GM10248 (cell line): ENCODE data around the gene TMEM107.

Experiments
- CTCF ChIA-PET: fragments of 300-600 bp; sonication (Branson Sonifier 250); formaldehyde crosslinking; extraction: SDS; loops from one replicate; lab custom pipeline; 2021; ENCODE audit warnings: antibody characterized with exemption; lab: Yijun Ruan, JAX
- POLR2A ChIA-PET: fragments of 350-650 bp; sonication (Branson Sonifier 250); formaldehyde crosslinking; extraction: SDS; loops from one replicate; lab custom pipeline; 2020; ENCODE audit warnings: antibody characterized with exemption; lab: Yijun Ruan, JAX
- DNase-seq: peaks from one replicate; pipeline ENCODE4 v3.0.0; 2012; ENCODE audit errors: extremely low spot score
- CTCF ChIP-seq: IDR thresholded peaks from 2 replicates; pipeline ENCODE4 v1.5.1; 2012; ENCODE audit warnings: mild to moderate bottlenecking, low read depth; ENCODE audit errors: extremely low read depth, missing control alignments, control extremely low read depth

TMEM107 gene

GRCh38 chr17:8155231-8155995 lies 20.8 kb downstream of the TMEM107 start:
- TF ChIP-seq CTCF, result no peak
- POLR2A ChIA-PET, result interaction anchor here (0.6 to 4.1 kb wide), 5 partner anchors 10 to 320 kb away, joined by 4 to 37 read pairs (median 22); no protein-coding TSS in a partner anchor
- no peak for DNase-seq
- CTCF ChIA-PET, result interaction anchor here (0.6 to 4.4 kb wide), 9 partner anchors 12 to 61 kb away, joined by 3 to 46 read pairs (median 4); partner anchors contain the start of gene ALOXE3

GRCh38 chr17:8154608-8155155 lies 21.5 kb downstream of the TMEM107 start:
- POLR2A ChIA-PET, result interaction anchor here (0.7 to 4.1 kb wide), 6 partner anchors 10 to 35 kb away, joined by 3 to 37 read pairs (median 6); partner anchors contain the start of genes BORCS6 and HES7
- CTCF ChIA-PET, result interaction anchor here (1.6 to 4.4 kb wide), 2 partner anchors 16 to 36 kb away, joined by 4 to 46 read pairs; no protein-coding TSS in a partner anchor
- no peak for DNase-seq
- TF ChIP-seq CTCF, result no peak

GRCh38 chr17:8153957-8154607 lies 22.1 kb downstream of the TMEM107 start:
- peak; percentile 64 for DNase-seq
- POLR2A ChIA-PET, result interaction anchor here (0.6 to 4.1 kb wide), 9 partner anchors 10 to 794 kb away, joined by 3 to 37 read pairs (median 4); partner anchors contain the start of genes BORCS6 and HES7

GRCh38 chr17:8153525-8153956 lies 22.6 kb downstream of the TMEM107 start:
- TF ChIP-seq CTCF, result no peak
- CTCF ChIA-PET, result interaction anchor here (1.6 to 4.4 kb wide), 2 partner anchors 15 to 34 kb away, joined by 4 to 46 read pairs; no protein-coding TSS in a partner anchor
- no peak for DNase-seq
- POLR2A ChIA-PET, result interaction anchor here (0.6 to 4.1 kb wide), 8 partner anchors 11 to 795 kb away, joined by 3 to 37 read pairs (median 5); partner anchors contain the start of genes BORCS6 and HES7

More at GRCh38 chr17:8153957-8154607, 22.1 kb downstream of the TMEM107 start:
- CTCF ChIA-PET, result interaction anchor here (1.6 to 4.4 kb wide), 2 partner anchors 15 to 35 kb away, joined by 4 to 46 read pairs; no protein-coding TSS in a partner anchor
- TF ChIP-seq CTCF, result no peak

- ChIA-PET POLR2A (interaction anchor here (2.3 kb wide), 1 partner anchor 19 kb away, joined by 22 read pairs; no protein-coding TSS in a partner anchor), CTCF (interaction anchor here (4.4 kb wide), 1 partner anchor 14 kb away, joined by 46 read pairs; no protein-coding TSS in a partner anchor)
- no peak for TF ChIP-seq CTCF
- no peak for DNase-seq
Observed at GRCh38 chr17:8153031-8153451, 23.1 kb downstream of the TMEM107 start.
